Natural killer cell (primary cell): Measurements from ENCODE around the gene UGT3A1. TPM values are rescaled to one million over a fixed set of nuclear protein-coding genes. Genes with fewer than 3 reads are reported as not detected.

Experiments used
- ATAC-seq, 3 donors: fragments of 150-1000 bp in 2 of 3; fragments of 200-7000 bp in 1 of 3; cut with Tn5 transposase; 1 replicate in 1 of 3; 2 replicates in 2 of 3; pipeline ENCODE4 v1.10.0; 2021; ENCODE audit warnings: mild to moderate bottlenecking in 2 of 3, moderate library complexity in 2 of 3
- DNase-seq, 2 donors: peaks; one replicate each; pipeline versions ENCODE4 v3.0.0 to v3.0.0-alpha.2; 2013 to 2021; ENCODE audit warnings: mixed read lengths in 1 of 2
- H3K27ac ChIP-seq: one replicate; pipeline ENCODE4 v1.5.1; 2013; ENCODE audit warnings: mild to moderate bottlenecking, low read length
- H3K27me3 ChIP-seq: one replicate; pipeline ENCODE4 v1.6.1; 2013; ENCODE audit warnings: low read length; ENCODE audit not compliant: control insufficient read depth, insufficient read depth
- H3K36me3 ChIP-seq: one replicate; pipeline ENCODE4 v1.6.1; 2013; ENCODE audit warnings: low read length; ENCODE audit not compliant: control insufficient read depth, insufficient read depth
- H3K4me1 ChIP-seq: one replicate; pipeline ENCODE4 v1.6.1; 2013; ENCODE audit warnings: low read length; ENCODE audit not compliant: control insufficient read depth, insufficient read depth
- H3K4me3 ChIP-seq: one replicate; pipeline ENCODE4 v1.5.1; 2013; ENCODE audit warnings: low read length
- H3K9me3 ChIP-seq: one replicate; pipeline ENCODE4 v1.6.1; 2013; ENCODE audit warnings: low read length; ENCODE audit not compliant: control insufficient read depth, insufficient read depth
- H3K27ac Mint-ChIP-seq, 2 donors: one replicate each; pipeline ENCODE4 v1.8.0; 2022; ENCODE audit warnings: mild to moderate bottlenecking in 2 of 2, mixed read lengths in 2 of 2, moderate library complexity in 1 of 2
- H3K27me3 Mint-ChIP-seq, 2 donors: one replicate each; pipeline ENCODE4 v1.8.0; 2022; ENCODE audit warnings: low read depth in 2 of 2, mixed read lengths in 2 of 2
- H3K36me3 Mint-ChIP-seq: one replicate; pipeline ENCODE4 v1.8.0; 2022; ENCODE audit warnings: mixed read lengths
- H3K4me1 Mint-ChIP-seq, 2 donors: one replicate each; pipeline ENCODE4 v1.8.0; 2022; ENCODE audit warnings: mixed read lengths in 2 of 2
- H3K4me3 Mint-ChIP-seq: one replicate; pipeline ENCODE4 v1.8.0; 2022; ENCODE audit warnings: mild to moderate bottlenecking, moderate library complexity, mixed read lengths
- H3K9me3 Mint-ChIP-seq, 2 donors: one replicate each; pipeline ENCODE4 v1.8.0; 2022; ENCODE audit warnings: mixed read lengths in 2 of 2
- WGBS: methylation state at CpG from one replicate; pipeline ENCODE4 v1.1.7; 2013; ENCODE audit warnings: missing lambda C conversion rate; ENCODE audit not compliant: insufficient coverage; 5-methylcytosine and 5-hydroxymethylcytosine counted together
- intact Hi-C: fragments of 100-400 bp; cut with micrococcal nuclease; formaldehyde crosslinking; loops from one replicate; pipeline ENCODE4 v1.14.2; 2022
- total RNA-seq, 4 donors: library from RNA; stranded (reverse); fragments of 120-200 nt in 1 of 4; gene quantifications; one replicate each; pipeline versions ENCODE4 v1.2.3 to v1.2.4, GENCODE V29; 2013 to 2022
- TF ChIP-seq, protein P1 (sequence below): fragments of 200-600 bp; IDR thresholded peaks from one replicate; pipeline ENCODE4 v1.8.0; 2022; ENCODE audit warnings: antibody characterized with exemption

Gene UGT3A1
- total RNA-seq, 3 donors from 2014 or later (not counting 1 experiment from before 2014, with no cell fraction given): not detected

DNA sequence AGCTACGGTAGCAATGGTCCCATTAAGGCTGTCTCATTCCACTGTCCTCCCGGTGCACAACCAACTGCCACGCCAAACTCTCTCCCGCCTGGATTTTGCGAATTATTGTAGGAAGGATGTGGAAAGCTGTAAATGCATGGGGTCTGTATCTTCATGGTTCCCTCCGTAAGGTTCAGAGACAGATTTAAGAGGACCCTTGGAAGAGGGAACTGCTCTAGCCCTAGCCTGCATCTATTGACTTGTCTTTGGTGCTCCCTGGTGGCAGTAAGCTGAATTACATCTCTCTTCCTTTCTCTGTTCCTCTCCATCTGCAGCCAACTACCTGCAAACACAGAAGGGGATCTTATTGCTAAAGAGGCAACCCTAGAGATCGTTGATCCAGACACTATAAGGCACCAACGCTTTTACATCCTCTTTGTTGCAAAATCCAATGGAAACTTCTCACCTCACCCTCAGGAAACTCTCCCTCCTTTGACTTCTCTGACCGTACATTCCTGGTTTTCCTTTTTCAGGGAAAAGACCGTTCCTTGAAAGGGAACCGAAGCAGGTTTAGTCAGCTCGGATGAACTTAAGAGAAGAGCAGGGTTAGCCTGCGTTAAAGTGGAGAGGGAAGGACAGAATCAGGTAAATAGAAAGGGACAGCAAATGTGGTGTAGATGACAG, 64.7 kb downstream of the UGT3A1 start:
- TF ChIP-seq, protein P1, sequence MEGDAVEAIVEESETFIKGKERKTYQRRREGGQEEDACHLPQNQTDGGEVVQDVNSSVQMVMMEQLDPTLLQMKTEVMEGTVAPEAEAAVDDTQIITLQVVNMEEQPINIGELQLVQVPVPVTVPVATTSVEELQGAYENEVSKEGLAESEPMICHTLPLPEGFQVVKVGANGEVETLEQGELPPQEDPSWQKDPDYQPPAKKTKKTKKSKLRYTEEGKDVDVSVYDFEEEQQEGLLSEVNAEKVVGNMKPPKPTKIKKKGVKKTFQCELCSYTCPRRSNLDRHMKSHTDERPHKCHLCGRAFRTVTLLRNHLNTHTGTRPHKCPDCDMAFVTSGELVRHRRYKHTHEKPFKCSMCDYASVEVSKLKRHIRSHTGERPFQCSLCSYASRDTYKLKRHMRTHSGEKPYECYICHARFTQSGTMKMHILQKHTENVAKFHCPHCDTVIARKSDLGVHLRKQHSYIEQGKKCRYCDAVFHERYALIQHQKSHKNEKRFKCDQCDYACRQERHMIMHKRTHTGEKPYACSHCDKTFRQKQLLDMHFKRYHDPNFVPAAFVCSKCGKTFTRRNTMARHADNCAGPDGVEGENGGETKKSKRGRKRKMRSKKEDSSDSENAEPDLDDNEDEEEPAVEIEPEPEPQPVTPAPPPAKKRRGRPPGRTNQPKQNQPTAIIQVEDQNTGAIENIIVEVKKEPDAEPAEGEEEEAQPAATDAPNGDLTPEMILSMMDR: peak; percentile 93
- WGBS: 50% methylated on average over 13 of the region's 13 CpGs
- Mint-ChIP-seq H3K9me3 (no peaks in the 10 kb centered on the region), H3K4me3 (no peak overlapping the region), H3K27me3 (peaks cover 25 to 53% of the 10 kb centered on the region in 2 donors), H3K36me3 (no peaks in the 10 kb centered on the region), H3K27ac (no peak overlapping the region), H3K4me1 (peaks cover 11 to 18% of the 10 kb centered on the region in 2 donors)
- H3K36me3 ChIP-seq: no peaks in the 10 kb centered on the region
- no peaks in the 10 kb centered on the region for H3K27me3 ChIP-seq
- no peak overlapping the region for H3K4me3 ChIP-seq
- intact Hi-C loops: loop anchor here (1.0 to 10.0 kb wide), 5 partner anchors 149 to 1452 kb away; no protein-coding TSS in a partner anchor
- H3K4me1 ChIP-seq: peaks cover 18% of the 10 kb centered on the region
- no peak overlapping the region for H3K27ac ChIP-seq
- H3K9me3 ChIP-seq: no peaks in the 10 kb centered on the region
- DNase-seq: peak; percentile 22 to 86
- ATAC-seq: peak; percentile 67 to 84 (median 75)

DNA sequence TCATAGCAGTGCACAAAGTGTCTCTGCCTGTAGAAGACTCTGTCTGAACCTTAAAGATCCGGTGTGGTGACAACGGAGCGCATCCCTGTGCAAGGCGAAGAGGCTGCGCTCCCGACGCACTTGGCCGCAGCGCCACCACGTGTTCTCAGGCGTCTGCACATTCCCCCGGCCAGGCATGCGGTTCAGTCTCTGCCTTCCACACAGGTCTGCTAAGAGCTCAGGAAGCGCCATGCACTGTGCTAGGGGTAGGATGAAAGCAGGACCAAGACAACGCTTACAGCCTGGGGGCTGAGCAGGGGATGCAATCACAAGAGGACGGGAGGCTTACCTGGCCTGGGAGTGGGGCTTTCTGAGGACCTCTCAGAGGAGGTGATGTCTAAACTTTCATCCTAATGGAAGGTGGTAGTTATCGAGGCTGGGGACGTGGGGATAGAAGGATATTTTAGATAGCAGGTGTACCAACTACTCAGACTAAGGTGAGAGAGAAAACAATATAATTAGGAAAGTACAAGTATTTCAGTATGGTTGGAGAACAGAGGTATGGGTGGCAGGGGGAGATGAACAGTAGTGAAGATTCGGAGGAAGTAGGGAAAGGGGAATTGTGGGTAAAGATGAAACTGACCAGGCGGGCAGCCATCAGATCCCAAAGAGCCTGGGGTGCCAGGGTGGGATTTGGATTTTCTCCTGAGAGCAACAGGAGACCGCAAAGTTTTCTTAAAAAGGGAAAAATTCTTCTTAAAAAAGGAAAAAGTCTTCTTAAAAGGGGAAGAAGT, 66.1 kb downstream of the UGT3A1 start:
- peaks cover 18% of the 10 kb centered on the region for H3K4me1 ChIP-seq
- no peak overlapping the region for H3K4me3 ChIP-seq
- H3K27me3 ChIP-seq: no peaks in the 10 kb centered on the region
- ATAC-seq (peak; percentile 63 to 87 (median 76)), DNase-seq (peak; percentile 21 to 94)
- H3K36me3 ChIP-seq: no peaks in the 10 kb centered on the region
- Mint-ChIP-seq H3K9me3 (no peaks in the 10 kb centered on the region), H3K27me3 (peaks cover 25 to 55% of the 10 kb centered on the region in 2 donors), H3K4me3 (peak overlapping the region; percentile 71), H3K36me3 (no peaks in the 10 kb centered on the region), H3K4me1 (peaks cover 11 to 18% of the 10 kb centered on the region in 2 donors), H3K27ac (no peak overlapping the region)
- WGBS: 7% methylated on average over 21 of the region's 21 CpGs
- TF ChIP-seq, protein P1: peak; percentile 14
- peaks cover under 1% of the 10 kb centered on the region for H3K9me3 ChIP-seq
- no peak overlapping the region for H3K27ac ChIP-seq
- intact Hi-C loops: loop anchor here (10.0 kb wide), 2 partner anchors 970 to 1450 kb away; no protein-coding TSS in a partner anchor

DNA sequence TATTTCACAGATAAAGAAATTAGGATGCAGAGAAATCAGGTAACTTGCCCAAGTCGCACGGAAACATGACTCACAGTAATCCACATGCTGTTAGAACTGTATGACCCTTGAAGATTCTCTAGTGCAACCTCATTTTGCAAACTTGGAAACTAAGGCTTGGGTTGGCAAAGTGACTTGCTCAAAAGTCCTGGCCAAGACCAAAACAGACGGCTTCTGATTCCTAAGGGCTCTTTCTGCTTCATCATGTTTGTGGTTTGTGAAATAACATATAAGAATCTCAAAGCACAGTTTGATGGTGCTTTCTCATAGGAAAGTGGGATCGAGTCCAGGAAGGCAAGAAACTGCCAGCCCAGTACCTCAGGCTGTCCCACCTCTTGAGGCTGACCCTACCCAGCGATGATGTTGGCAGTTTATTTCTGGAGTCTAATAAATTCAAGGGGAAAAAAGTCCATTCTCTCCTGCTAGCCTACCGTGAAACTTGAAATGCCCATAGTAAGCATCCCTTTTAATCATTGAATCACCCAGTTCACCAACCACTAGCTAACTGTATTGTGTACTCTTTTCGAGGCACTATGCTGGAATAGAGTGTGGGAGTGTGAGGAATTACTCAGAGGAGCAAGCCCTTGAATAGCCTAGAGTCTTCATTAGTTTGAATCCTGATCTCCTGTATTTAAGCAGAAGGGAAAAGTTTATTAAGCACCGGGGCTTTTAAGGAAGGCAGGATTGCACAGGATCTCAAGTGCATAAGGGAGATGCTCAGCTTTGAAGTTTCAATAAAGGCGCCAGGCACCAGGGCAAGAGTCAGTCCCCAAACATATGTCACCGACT, 66.9 kb downstream of the UGT3A1 start:
- Mint-ChIP-seq H3K27ac (no peak overlapping the region), H3K27me3 (peaks cover 25 to 55% of the 10 kb centered on the region in 2 donors), H3K4me3 (peak overlapping the region; percentile 71), H3K9me3 (no peaks in the 10 kb centered on the region), H3K36me3 (no peaks in the 10 kb centered on the region), H3K4me1 (peaks cover 11 to 18% of the 10 kb centered on the region in 2 donors)
- TF ChIP-seq, protein P1: no peak
- H3K27ac ChIP-seq: no peak overlapping the region
- peaks cover 18% of the 10 kb centered on the region for H3K4me1 ChIP-seq
- H3K27me3 ChIP-seq: no peaks in the 10 kb centered on the region
- no peaks in the 10 kb centered on the region for H3K36me3 ChIP-seq
- WGBS: 57% methylated on average over 9 of the region's 10 CpGs
- ATAC-seq (no peak), DNase-seq (peak in 1 of 2 donors; percentile 33)
- H3K9me3 ChIP-seq: peaks cover 6% of the 10 kb centered on the region
- no peak overlapping the region for H3K4me3 ChIP-seq
- intact Hi-C loops: loop anchor here (10.0 kb wide), 2 partner anchors 970 to 1450 kb away; no protein-coding TSS in a partner anchor
